Measurements from ENCODE around the gene OCRL. TPM values are rescaled to one million over a fixed set of nuclear protein-coding genes. Genes with fewer than 3 reads are reported as not detected.

The OCRL gene
- total RNA-seq, 1 experiment from 2014 or later = 19.4 TPM

DNA sequence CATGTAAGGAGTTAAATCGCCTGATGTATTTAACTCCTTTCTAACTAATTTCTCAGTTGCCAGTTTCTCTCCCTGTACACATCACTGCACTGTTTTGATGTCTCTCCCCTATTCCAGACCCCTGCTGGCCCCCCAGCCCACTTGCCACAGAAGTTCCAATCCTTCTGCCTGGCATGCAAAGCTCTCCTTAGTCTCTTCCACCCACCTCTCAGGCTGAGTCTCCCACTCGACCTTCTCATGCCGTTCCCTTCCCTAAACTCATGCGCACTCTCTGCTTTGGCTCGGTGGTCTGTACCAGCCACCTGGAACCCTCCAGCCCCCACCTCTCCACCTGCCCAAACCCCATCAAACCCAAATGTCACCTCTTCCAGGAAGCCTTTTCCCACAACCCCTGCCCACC is 57.8 kb downstream of the OCRL start:
- ChIA-PET POLR2A (ENCODE audit: unreplicated experiment) (no interaction called here), CTCF (no interaction called here)
- TF ChIP-seq EZH2 (IDR thresholded peaks at IDR 0.05; ENCODE audit: low read length, unreplicated experiment) = no peak
- TF ChIP-seq EZH2phosphoT487 (IDR thresholded peaks at IDR 0.05; ENCODE audit: borderline replicate concordance, low read length) = no peak
- TF ChIP-seq, protein P1, sequence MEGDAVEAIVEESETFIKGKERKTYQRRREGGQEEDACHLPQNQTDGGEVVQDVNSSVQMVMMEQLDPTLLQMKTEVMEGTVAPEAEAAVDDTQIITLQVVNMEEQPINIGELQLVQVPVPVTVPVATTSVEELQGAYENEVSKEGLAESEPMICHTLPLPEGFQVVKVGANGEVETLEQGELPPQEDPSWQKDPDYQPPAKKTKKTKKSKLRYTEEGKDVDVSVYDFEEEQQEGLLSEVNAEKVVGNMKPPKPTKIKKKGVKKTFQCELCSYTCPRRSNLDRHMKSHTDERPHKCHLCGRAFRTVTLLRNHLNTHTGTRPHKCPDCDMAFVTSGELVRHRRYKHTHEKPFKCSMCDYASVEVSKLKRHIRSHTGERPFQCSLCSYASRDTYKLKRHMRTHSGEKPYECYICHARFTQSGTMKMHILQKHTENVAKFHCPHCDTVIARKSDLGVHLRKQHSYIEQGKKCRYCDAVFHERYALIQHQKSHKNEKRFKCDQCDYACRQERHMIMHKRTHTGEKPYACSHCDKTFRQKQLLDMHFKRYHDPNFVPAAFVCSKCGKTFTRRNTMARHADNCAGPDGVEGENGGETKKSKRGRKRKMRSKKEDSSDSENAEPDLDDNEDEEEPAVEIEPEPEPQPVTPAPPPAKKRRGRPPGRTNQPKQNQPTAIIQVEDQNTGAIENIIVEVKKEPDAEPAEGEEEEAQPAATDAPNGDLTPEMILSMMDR (conservative IDR thresholded peaks at IDR 0.05; ENCODE audit: low read depth, low read length) = no peak
- Histone ChIP-seq H3K79me2 (ENCODE audit: low read length) (no peaks in the 10 kb centered on the region), H3K4me2 (ENCODE audit: low read length) (no peak overlapping the region), H3K9me2 (replicated peaks; ENCODE audit: low read length) (no peaks in the 10 kb centered on the region), H2AFZ (ENCODE audit: low read length) (no peak overlapping the region), H3K27me3 (ENCODE audit: low read length) (no peaks in the 10 kb centered on the region), H3K4me3 (ENCODE audit: low read length) (no peak overlapping the region), H3K36me3 (ENCODE audit: low read depth, low read length) (no peaks in the 10 kb centered on the region), H4K20me1 (ENCODE audit: low read length) (no peaks in the 10 kb centered on the region), H3K27ac (ENCODE audit: low read length) (no peak overlapping the region), H3F3A (ENCODE audit: low read length, unreplicated experiment) (no peaks in the 10 kb centered on the region), H3K4me1 (ENCODE audit: insufficient read depth, low read length) (peaks cover 4% of the 10 kb centered on the region; the same call in 1 of the 2 replicates), H3K9me3 (ENCODE audit: low read length) (no peaks in the 10 kb centered on the region), H3K9ac (ENCODE audit: low read length) (no peak overlapping the region)
- ATAC-seq (no peak), DNase-seq (no peak)
- intact Hi-C loops (cut with micrococcal nuclease) = no loop called here
- no TSS peak for BruUV-seq (replicated peaks)

DNA sequence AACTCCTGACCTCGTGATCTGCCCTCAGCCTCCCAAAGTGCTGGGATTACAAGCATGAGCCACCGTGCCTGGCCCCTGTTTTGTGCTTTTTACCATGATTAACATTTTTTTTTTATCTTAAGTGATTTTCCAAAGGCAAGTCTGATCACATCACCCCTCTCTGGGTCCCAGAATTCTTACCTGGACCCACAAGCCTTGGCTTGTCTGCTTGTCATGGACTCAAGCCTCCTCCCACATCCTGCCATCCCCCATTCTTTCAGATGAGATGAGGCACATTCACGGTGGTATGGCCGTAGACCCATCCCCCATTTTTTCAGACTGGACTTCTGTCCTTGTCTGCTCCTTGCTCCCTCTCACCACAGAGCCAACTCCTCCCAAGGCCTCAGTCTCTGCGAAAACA is 59.4 kb downstream of the OCRL start:
- POLR2A ChIA-PET (ENCODE audit: unreplicated experiment) = no interaction called here
- Histone ChIP-seq H3K36me3 (ENCODE audit: low read depth, low read length) (no peaks in the 10 kb centered on the region), H3K79me2 (ENCODE audit: low read length) (no peaks in the 10 kb centered on the region), H3K9me3 (ENCODE audit: low read length) (no peaks in the 10 kb centered on the region), H3F3A (ENCODE audit: low read length, unreplicated experiment) (no peaks in the 10 kb centered on the region), H3K27me3 (ENCODE audit: low read length) (no peaks in the 10 kb centered on the region), H3K9ac (ENCODE audit: low read length) (no peak overlapping the region), H3K4me1 (ENCODE audit: insufficient read depth, low read length) (peaks cover 7% of the 10 kb centered on the region; the same call in 1 of the 2 replicates), H3K27ac (ENCODE audit: low read length) (no peak overlapping the region), H3K4me3 (ENCODE audit: low read length) (no peak overlapping the region), H4K20me1 (ENCODE audit: low read length) (no peaks in the 10 kb centered on the region), H3K4me2 (ENCODE audit: low read length) (no peak overlapping the region), H3K9me2 (replicated peaks; ENCODE audit: low read length) (no peaks in the 10 kb centered on the region), H2AFZ (ENCODE audit: low read length) (no peak overlapping the region)
- BruUV-seq (replicated peaks) = no TSS peak
- CTCF ChIA-PET = no interaction called here
- intact Hi-C loops (cut with micrococcal nuclease) = no loop called here
- TF ChIP-seq, protein P1 (conservative IDR thresholded peaks at IDR 0.05; ENCODE audit: low read depth, low read length) = no peak
- TF ChIP-seq EZH2 (IDR thresholded peaks at IDR 0.05; ENCODE audit: low read length, unreplicated experiment) (no peak), EZH2phosphoT487 (IDR thresholded peaks at IDR 0.05; ENCODE audit: borderline replicate concordance, low read length) (no peak)
- ATAC-seq (no peak), DNase-seq (no peak)

DNA sequence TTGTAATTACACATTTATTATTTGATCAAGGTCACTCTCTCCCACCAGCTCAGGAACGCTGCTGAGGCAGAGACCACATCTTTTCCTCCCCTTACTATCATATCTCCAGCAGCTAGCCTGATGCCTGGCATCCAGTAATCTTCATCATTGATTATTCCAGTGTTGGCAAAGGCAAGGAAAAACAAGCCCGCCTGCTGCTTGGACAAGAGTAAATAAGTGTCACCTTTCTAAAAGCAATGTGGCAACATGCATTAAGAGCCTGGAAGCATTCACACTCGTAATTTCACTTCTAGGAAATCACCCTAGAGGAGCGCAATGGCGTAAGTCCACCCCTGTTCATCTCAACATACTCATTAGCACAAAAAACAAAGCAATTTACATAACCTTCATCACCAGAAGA is 59.9 kb downstream of the OCRL start:
- Histone ChIP-seq H3K4me1 (ENCODE audit: insufficient read depth, low read length) (peaks cover 9% of the 10 kb centered on the region; the same call in 1 of the 2 replicates), H3K36me3 (ENCODE audit: low read depth, low read length) (no peaks in the 10 kb centered on the region), H3K9ac (ENCODE audit: low read length) (no peak overlapping the region), H2AFZ (ENCODE audit: low read length) (no peak overlapping the region), H3K79me2 (ENCODE audit: low read length) (no peaks in the 10 kb centered on the region), H3K9me2 (replicated peaks; ENCODE audit: low read length) (no peaks in the 10 kb centered on the region), H3K27me3 (ENCODE audit: low read length) (no peaks in the 10 kb centered on the region), H3F3A (ENCODE audit: low read length, unreplicated experiment) (no peaks in the 10 kb centered on the region), H3K9me3 (ENCODE audit: low read length) (no peaks in the 10 kb centered on the region), H3K27ac (ENCODE audit: low read length) (no peak overlapping the region), H4K20me1 (ENCODE audit: low read length) (no peaks in the 10 kb centered on the region), H3K4me2 (ENCODE audit: low read length) (no peak overlapping the region), H3K4me3 (ENCODE audit: low read length) (no peak overlapping the region)
- no peak for DNase-seq
- no TSS peak for BruUV-seq (replicated peaks)
- ATAC-seq = no peak
- ChIA-PET CTCF (no interaction called here), POLR2A (ENCODE audit: unreplicated experiment) (no interaction called here)
- intact Hi-C loops (cut with micrococcal nuclease) = loop anchor here (5.0 to 10.0 kb wide), 2 partner anchors 305 to 592 kb away; partner anchors contain the start of gene UTP14A
- no peak for TF ChIP-seq EZH2phosphoT487 (IDR thresholded peaks at IDR 0.05; ENCODE audit: borderline replicate concordance, low read length)
- TF ChIP-seq, protein P1 (conservative IDR thresholded peaks at IDR 0.05; ENCODE audit: low read depth, low read length) = no peak
